Neural cell (in vitro differentiated cells): Measurements from ENCODE around the gene GH1. TPM values are rescaled to one million over a fixed set of nuclear protein-coding genes. Genes with fewer than 3 reads are reported as not detected.

Experiments used
- H2AFZ ChIP-seq: fragments of 200-600, 300-800 bp; sonication (generic), shearing (Covaris generic); 2 replicates; pipeline ENCODE4 v1.6.0; 2014; ENCODE audit warnings: low read depth, mild to moderate bottlenecking, antibody characterized with exemption, low read length, moderate library complexity
- H3F3A ChIP-seq: fragments of 200-600 bp; shearing (Covaris generic); 2 replicates; pipeline ENCODE4 v1.6.1; 2016; ENCODE audit warnings: mild to moderate bottlenecking, moderate library complexity, mixed read lengths, antibody characterized with exemption, low read length; ENCODE audit not compliant: insufficient read depth, poor library complexity, severe bottlenecking
- H3K27ac ChIP-seq: fragments of 200-600, 300-800 bp; sonication (generic), shearing (Covaris generic); 2 replicates; pipeline ENCODE4 v1.5.1; 2014; ENCODE audit warnings: mild to moderate bottlenecking, low read length, moderate library complexity
- H3K27me3 ChIP-seq: fragments of 300-800, 200-600 bp; sonication (generic), shearing (Covaris generic); 2 replicates; pipeline ENCODE4 v1.6.0; 2014; ENCODE audit warnings: mild to moderate bottlenecking, low read depth, low read length, moderate library complexity; ENCODE audit not compliant: insufficient read depth
- H3K36me3 ChIP-seq: fragments of 300-800, 200-600 bp; sonication (generic), shearing (Covaris generic); 2 replicates; pipeline ENCODE4 v1.5.1; 2014; ENCODE audit warnings: mild to moderate bottlenecking, antibody characterized with exemption, low read length, moderate library complexity; ENCODE audit not compliant: insufficient read depth
- H3K4me2 ChIP-seq: fragments of 300-800, 200-600 bp; sonication (generic), shearing (Covaris generic); 2 replicates; pipeline ENCODE4 v1.6.0; 2014; ENCODE audit warnings: mild to moderate bottlenecking, low read length
- H3K4me3 ChIP-seq: fragments of 300-800, 200-600 bp; sonication (generic), shearing (Covaris generic); 2 replicates; pipeline ENCODE4 v1.5.1; 2014; ENCODE audit warnings: mild to moderate bottlenecking, low read length, moderate library complexity
- H3K79me2 ChIP-seq: fragments of 200-600 bp; shearing (Covaris generic); replicated peaks from 2 replicates; pipeline ENCODE4 v1.6.0; 2014; ENCODE audit warnings: mild to moderate bottlenecking, low read length, moderate library complexity; ENCODE audit not compliant: insufficient read depth
- H3K9ac ChIP-seq: fragments of 300-800, 200-600 bp; sonication (generic), shearing (Covaris generic); 2 replicates; pipeline ENCODE4 v1.6.1; 2016; ENCODE audit warnings: mild to moderate bottlenecking, low read length, mixed read lengths
- H3K9me2 ChIP-seq: fragments of 200-600 bp; shearing (Covaris generic); 2 replicates; pipeline ENCODE4 v1.6.1; 2016; ENCODE audit warnings: mild to moderate bottlenecking, low read length, mixed read lengths; ENCODE audit not compliant: insufficient read depth
- H3K9me3 ChIP-seq: fragments of 200-600, 300-800 bp; sonication (generic), shearing (Covaris generic); 2 replicates; pipeline ENCODE4 v1.6.1; 2016; ENCODE audit warnings: mild to moderate bottlenecking, mixed run types, low read length, moderate library complexity, mixed read lengths
- H4K20me1 ChIP-seq: fragments of 200-600 bp; shearing (Covaris generic); 2 replicates; pipeline ENCODE4 v1.6.1; 2016; ENCODE audit warnings: mild to moderate bottlenecking, mixed run types; ENCODE audit not compliant: insufficient read depth
- EP300 ChIP-seq: fragments of 450-650 bp; conservative IDR thresholded peaks from 2 replicates; pipeline ENCODE4 v1.6.1; 2014; ENCODE audit warnings: antibody characterized with exemption, mild to moderate bottlenecking, moderate library complexity; ENCODE audit not compliant: poor library complexity, severe bottlenecking
- EZH2 ChIP-seq: fragments of 200-600, 300-800 bp; shearing (Covaris generic), sonication (generic); IDR thresholded peaks from 2 replicates; pipeline ENCODE4 v1.6.1; 2014; ENCODE audit warnings: antibody characterized with exemption, low read length, borderline replicate concordance, mild to moderate bottlenecking; ENCODE audit not compliant: insufficient read depth, poor library complexity, severe bottlenecking
- MXI1 ChIP-seq: fragments of 450-650 bp; conservative IDR thresholded peaks from 2 replicates; pipeline ENCODE4 v1.6.1; 2014; ENCODE audit warnings: antibody characterized with exemption, mild to moderate bottlenecking; ENCODE audit not compliant: poor library complexity, severe bottlenecking
- POLR2AphosphoS5 ChIP-seq: IDR thresholded peaks from 2 replicates; pipeline ENCODE4 v1.6.1; 2012
- RAD21 ChIP-seq: fragments of 450-650 bp; conservative IDR thresholded peaks from 2 replicates; pipeline ENCODE4 v1.6.1; 2014; ENCODE audit warnings: antibody characterized with exemption, mild to moderate bottlenecking, moderate library complexity
- REST ChIP-seq: IDR thresholded peaks from 2 replicates; pipeline ENCODE4 v1.6.1; 2012; ENCODE audit warnings: borderline replicate concordance
- SMC3 ChIP-seq: fragments of 450-650 bp; conservative IDR thresholded peaks from 2 replicates; pipeline ENCODE4 v1.6.1; 2014; ENCODE audit warnings: antibody characterized with exemption, mild to moderate bottlenecking, moderate library complexity; ENCODE audit not compliant: poor library complexity
- TAF1 ChIP-seq: IDR thresholded peaks from 2 replicates; pipeline ENCODE4 v1.6.1; 2012; ENCODE audit warnings: low read depth
- polyA plus RNA-seq: library from polyadenylated mRNA; depleted of rRNA; stranded (reverse); fragments of >200 nt; gene quantifications from 2 replicates; pipeline ENCODE4 v1.2.3, GENCODE V29; 2014
- TF ChIP-seq, protein P1 (sequence below): fragments of 450-650 bp; IDR thresholded peaks from 2 replicates; pipeline ENCODE4 v1.5.1; 2014; ENCODE audit warnings: antibody characterized with exemption, mild to moderate bottlenecking, moderate library complexity; ENCODE audit not compliant: poor library complexity, severe bottlenecking

GH1 gene
- polyA plus RNA-seq, 1 donor from 2014 or later = not detected

DNA sequence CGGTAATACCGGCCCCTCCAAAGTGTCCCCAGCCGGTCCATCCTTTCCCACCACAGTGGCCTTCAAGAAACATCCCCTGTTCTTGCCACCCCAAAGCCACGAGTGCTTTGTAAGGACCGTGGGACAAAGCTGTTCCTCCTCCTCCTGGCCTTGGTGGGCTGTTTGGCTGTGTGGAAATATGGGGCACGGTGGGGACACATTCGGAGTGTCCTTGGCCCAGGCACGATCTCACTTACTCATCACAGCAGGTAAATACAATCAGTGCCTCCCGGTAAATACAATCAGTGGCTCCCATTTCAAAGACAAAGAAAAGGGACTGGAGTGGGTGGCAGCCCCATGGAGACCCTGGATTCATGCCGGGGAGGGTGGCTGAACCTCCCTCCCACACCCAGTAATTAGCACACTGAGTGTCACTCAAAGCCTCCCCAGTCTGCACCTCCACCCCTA lies 43.7 kb upstream of the GH1 start:
- Histone ChIP-seq H3K4me2 (no peak overlapping the region), H3K9ac (no peak overlapping the region), H3K27me3 (no peaks in the 10 kb centered on the region), H3K9me3 (no peaks in the 10 kb centered on the region), H3K79me2 (no peaks in the 10 kb centered on the region), H3K36me3 (no peaks in the 10 kb centered on the region), H3K9me2 (no peaks in the 10 kb centered on the region), H2AFZ (no peak overlapping the region), H3K27ac (no peak overlapping the region), H3F3A (no peaks in the 10 kb centered on the region), H4K20me1 (no peaks in the 10 kb centered on the region), H3K4me3 (no peak overlapping the region)
- TF ChIP-seq SMC3 (no peak), RAD21 (no peak), EZH2 (no peak), TAF1 (no peak), POLR2AphosphoS5 (no peak)

DNA sequence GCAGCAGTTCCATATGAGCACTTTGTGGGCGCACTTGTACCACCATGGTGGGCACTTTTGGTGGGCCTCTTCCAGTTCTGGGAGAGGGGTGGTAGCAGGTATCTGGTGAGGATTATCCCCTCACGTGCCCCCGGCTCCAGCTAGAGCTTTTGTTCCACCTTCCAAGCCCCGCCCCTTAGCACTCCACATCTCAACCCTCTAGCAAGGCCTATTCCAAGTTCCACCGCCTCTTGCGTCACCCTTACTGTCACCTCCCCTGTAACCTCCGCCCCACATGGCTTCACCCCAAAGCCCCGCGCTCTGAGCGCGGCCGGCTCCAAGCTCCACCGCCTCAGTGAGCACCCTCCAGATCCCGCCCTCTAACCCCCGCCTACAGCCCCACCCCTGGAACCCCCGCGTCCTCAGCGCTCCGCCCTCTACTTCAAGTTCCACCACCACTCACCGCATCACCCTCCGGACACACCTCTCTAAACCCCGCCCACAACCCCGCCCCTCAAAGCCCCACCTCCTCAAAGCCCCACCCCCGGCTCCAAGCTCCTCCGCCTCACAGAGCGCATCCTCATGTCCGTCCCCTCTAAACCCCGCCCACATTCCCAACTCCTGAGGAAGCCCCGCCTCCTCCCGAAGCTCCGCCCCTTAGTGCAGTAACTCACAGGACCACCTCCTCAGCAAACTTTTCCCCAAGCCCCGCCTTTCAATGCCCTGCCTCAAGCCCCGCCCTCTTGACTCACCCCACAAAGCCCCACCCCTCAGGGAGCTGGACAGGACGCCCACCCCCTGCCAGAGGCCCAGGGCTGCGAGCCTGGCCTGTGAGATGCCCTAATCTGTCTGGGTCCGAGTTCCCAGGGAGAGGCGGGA lies 42.9 kb upstream of the GH1 start:
- Histone ChIP-seq H3K4me3 (no peak overlapping the region), H2AFZ (no peak overlapping the region), H3K4me2 (no peak overlapping the region), H3K9me2 (no peaks in the 10 kb centered on the region), H3F3A (no peaks in the 10 kb centered on the region), H3K36me3 (no peaks in the 10 kb centered on the region), H3K9me3 (no peaks in the 10 kb centered on the region), H4K20me1 (no peaks in the 10 kb centered on the region), H3K27me3 (no peaks in the 10 kb centered on the region), H3K9ac (no peak overlapping the region), H3K27ac (no peak overlapping the region), H3K79me2 (no peaks in the 10 kb centered on the region)
- TF ChIP-seq TAF1 (no peak), MXI1 (no peak), EZH2 (no peak), RAD21 (no peak), EP300 (no peak), SMC3 (no peak)
- TF ChIP-seq, protein P1, sequence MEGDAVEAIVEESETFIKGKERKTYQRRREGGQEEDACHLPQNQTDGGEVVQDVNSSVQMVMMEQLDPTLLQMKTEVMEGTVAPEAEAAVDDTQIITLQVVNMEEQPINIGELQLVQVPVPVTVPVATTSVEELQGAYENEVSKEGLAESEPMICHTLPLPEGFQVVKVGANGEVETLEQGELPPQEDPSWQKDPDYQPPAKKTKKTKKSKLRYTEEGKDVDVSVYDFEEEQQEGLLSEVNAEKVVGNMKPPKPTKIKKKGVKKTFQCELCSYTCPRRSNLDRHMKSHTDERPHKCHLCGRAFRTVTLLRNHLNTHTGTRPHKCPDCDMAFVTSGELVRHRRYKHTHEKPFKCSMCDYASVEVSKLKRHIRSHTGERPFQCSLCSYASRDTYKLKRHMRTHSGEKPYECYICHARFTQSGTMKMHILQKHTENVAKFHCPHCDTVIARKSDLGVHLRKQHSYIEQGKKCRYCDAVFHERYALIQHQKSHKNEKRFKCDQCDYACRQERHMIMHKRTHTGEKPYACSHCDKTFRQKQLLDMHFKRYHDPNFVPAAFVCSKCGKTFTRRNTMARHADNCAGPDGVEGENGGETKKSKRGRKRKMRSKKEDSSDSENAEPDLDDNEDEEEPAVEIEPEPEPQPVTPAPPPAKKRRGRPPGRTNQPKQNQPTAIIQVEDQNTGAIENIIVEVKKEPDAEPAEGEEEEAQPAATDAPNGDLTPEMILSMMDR = no peak

GRCh38 chr17:63960430-63960829 lies 41.8 kb upstream of the GH1 start:
- H3K9me3 ChIP-seq = no peaks in the 10 kb centered on the region
- TF ChIP-seq POLR2AphosphoS5 (no peak), EP300 (no peak), TAF1 (no peak), SMC3 (no peak), RAD21 (no peak), MXI1 (no peak), REST (no peak), EZH2 (no peak)
- TF ChIP-seq, protein P1 = no peak
- no peaks in the 10 kb centered on the region for H3K36me3 ChIP-seq
- H3F3A ChIP-seq = no peaks in the 10 kb centered on the region
- H4K20me1 ChIP-seq = no peaks in the 10 kb centered on the region
- no peak overlapping the region for H3K4me2 ChIP-seq
- no peak overlapping the region for H3K27ac ChIP-seq
- H3K4me3 ChIP-seq = no peak overlapping the region
- no peaks in the 10 kb centered on the region for H3K9me2 ChIP-seq
- no peak overlapping the region for H3K9ac ChIP-seq
- H3K79me2 ChIP-seq = no peaks in the 10 kb centered on the region
- H2AFZ ChIP-seq = no peak overlapping the region
- H3K27me3 ChIP-seq = no peaks in the 10 kb centered on the region
